OCI-LY7 (cell line): ENCODE results near the gene ADCY7. TPM values are rescaled to one million over a fixed set of nuclear protein-coding genes. Genes with fewer than 3 reads are reported as not detected.

Source experiments
- BruUV-seq: library from RNA; stranded (reverse); fragments of 400-500 nt; replicated peaks from 2 replicates; lab custom pipeline; 2021; lab: Mats Ljungman, UMichigan
- CTCF ChIA-PET: fragments of 300-600 bp; sonication (Branson Sonifier 250); formaldehyde crosslinking; loops from one replicate; lab custom pipeline; 2022; ENCODE audit warnings: antibody characterized with exemption; ENCODE audit not compliant: unreplicated experiment; lab: Charles Lee
- POLR2A ChIA-PET: fragments of 300-600 bp; sonication (Branson Sonifier 250); formaldehyde crosslinking; loops from one replicate; lab custom pipeline; 2022; ENCODE audit warnings: antibody characterized with exemption; lab: Charles Lee
- DNase-seq: peaks from one replicate; pipeline ENCODE4 v3.0.0-alpha.2; 2015; ENCODE audit warnings: low spot score
- H2AFZ ChIP-seq: fragments of 200-600 bp; sonication (generic), shearing (Covaris generic); 2 replicates; pipeline ENCODE4 v1.6.1; 2014; ENCODE audit warnings: mild to moderate bottlenecking, antibody characterized with exemption, low read length, moderate library complexity
- H3K27ac ChIP-seq: fragments of 200-600 bp; sonication (generic); 2 replicates; pipeline ENCODE4 v1.5.1; 2014; ENCODE audit warnings: mixed run types, low read depth, mild to moderate bottlenecking, moderate library complexity, low read length, inconsistent platforms; ENCODE audit not compliant: poor library complexity, severe bottlenecking
- H3K36me3 ChIP-seq: fragments of 200-600 bp; sonication (generic); 2 replicates; pipeline ENCODE4 v1.6.1; 2014; ENCODE audit warnings: mild to moderate bottlenecking, antibody characterized with exemption, low read length, moderate library complexity, mixed read lengths; ENCODE audit not compliant: insufficient read depth
- H3K4me1 ChIP-seq: fragments of 200-600 bp; sonication (generic); 2 replicates; pipeline ENCODE4 v1.5.1; 2014; ENCODE audit warnings: mild to moderate bottlenecking, low read length; ENCODE audit not compliant: insufficient read depth, poor library complexity, severe bottlenecking
- H3K4me2 ChIP-seq: fragments of 200-600 bp; sonication (generic); 2 replicates; pipeline ENCODE4 v1.6.1; 2014; ENCODE audit warnings: mild to moderate bottlenecking, low read length
- H3K4me3 ChIP-seq: fragments of 200-600 bp; sonication (generic); 2 replicates; pipeline ENCODE4 v1.5.1; 2014; ENCODE audit warnings: mild to moderate bottlenecking, low read depth, low read length; ENCODE audit not compliant: poor library complexity, severe bottlenecking
- H3K79me2 ChIP-seq: fragments of 200-600 bp; sonication (generic); 2 replicates; pipeline ENCODE4 v1.6.1; 2016; ENCODE audit warnings: low read depth, mild to moderate bottlenecking, low read length, moderate library complexity, mixed read lengths; ENCODE audit not compliant: insufficient read depth
- H3K9me2 ChIP-seq: fragments of 200-600 bp; sonication (generic); 2 replicates; pipeline ENCODE4 v1.6.1; 2016; ENCODE audit warnings: mild to moderate bottlenecking, low read length, mixed read lengths; ENCODE audit not compliant: insufficient read depth
- H3K9me3 ChIP-seq: fragments of 200-600 bp; sonication (generic); 2 replicates; pipeline ENCODE4 v1.6.1; 2014; ENCODE audit warnings: mild to moderate bottlenecking, mixed run types, low read length, mixed read lengths
- H4K20me1 ChIP-seq: fragments of 200-600 bp; sonication (generic); 2 replicates; pipeline ENCODE4 v1.6.1; 2014; ENCODE audit warnings: mild to moderate bottlenecking, antibody characterized with exemption, low read length, moderate library complexity, mixed read lengths; ENCODE audit not compliant: insufficient read depth
- EZH2phosphoT487 ChIP-seq: fragments of 200-600 bp; sonication (generic); IDR thresholded peaks from 2 replicates; pipeline ENCODE4 v1.6.1; 2018; ENCODE audit warnings: low read depth, borderline replicate concordance, mild to moderate bottlenecking, mixed run types, antibody characterized with exemption, low read length, moderate library complexity, mixed read lengths
- intact Hi-C: fragments of 100-400 bp; cut with micrococcal nuclease; formaldehyde crosslinking; loops from one replicate; pipeline ENCODE4 v1.10.0; 2022; ENCODE audit not compliant: unreplicated experiment
- total RNA-seq, 2 experiments: library from RNA; depleted of rRNA in 1 of 2; stranded (reverse); fragments of >200 nt in 1 of 2; shearing (Covaris generic) in 1 of 2; gene quantifications; 2 replicates each; pipeline ENCODE4 v1.2.3, GENCODE V29; 2014 to 2022
- TF ChIP-seq, protein P1 (sequence below): fragments of 200-600 bp; sonication (generic); conservative IDR thresholded peaks from 2 replicates; pipeline ENCODE4 v1.5.1; 2014; ENCODE audit warnings: mild to moderate bottlenecking, antibody characterized with exemption, low read length, moderate library complexity, mixed read lengths

Gene ADCY7
- total RNA-seq, 2 experiments from 2014 or later, result 49.9 to 77.7 TPM

GRCh38 chr16:50289950-50290764 is 23.8 kb downstream of the ADCY7 start:
- H3K9me2 ChIP-seq, result no peaks in the 10 kb centered on the region
- H3K79me2 ChIP-seq, result peaks cover 10% of the 10 kb centered on the region
- ChIA-PET CTCF (no interaction called here), POLR2A (interaction anchor here (1.3 kb wide), 1 partner anchor 15 kb away, joined by 8 read pairs; no protein-coding TSS in a partner anchor)
- intact Hi-C loops, result no loop called here
- no peak overlapping the region for H3K4me2 ChIP-seq
- no peak for DNase-seq
- H3K9me3 ChIP-seq, result no peaks in the 10 kb centered on the region
- BruUV-seq, result no TSS peak
- H3K4me1 ChIP-seq, result peaks cover 7% of the 10 kb centered on the region
- no peaks in the 10 kb centered on the region for H4K20me1 ChIP-seq
- TF ChIP-seq, protein P1, sequence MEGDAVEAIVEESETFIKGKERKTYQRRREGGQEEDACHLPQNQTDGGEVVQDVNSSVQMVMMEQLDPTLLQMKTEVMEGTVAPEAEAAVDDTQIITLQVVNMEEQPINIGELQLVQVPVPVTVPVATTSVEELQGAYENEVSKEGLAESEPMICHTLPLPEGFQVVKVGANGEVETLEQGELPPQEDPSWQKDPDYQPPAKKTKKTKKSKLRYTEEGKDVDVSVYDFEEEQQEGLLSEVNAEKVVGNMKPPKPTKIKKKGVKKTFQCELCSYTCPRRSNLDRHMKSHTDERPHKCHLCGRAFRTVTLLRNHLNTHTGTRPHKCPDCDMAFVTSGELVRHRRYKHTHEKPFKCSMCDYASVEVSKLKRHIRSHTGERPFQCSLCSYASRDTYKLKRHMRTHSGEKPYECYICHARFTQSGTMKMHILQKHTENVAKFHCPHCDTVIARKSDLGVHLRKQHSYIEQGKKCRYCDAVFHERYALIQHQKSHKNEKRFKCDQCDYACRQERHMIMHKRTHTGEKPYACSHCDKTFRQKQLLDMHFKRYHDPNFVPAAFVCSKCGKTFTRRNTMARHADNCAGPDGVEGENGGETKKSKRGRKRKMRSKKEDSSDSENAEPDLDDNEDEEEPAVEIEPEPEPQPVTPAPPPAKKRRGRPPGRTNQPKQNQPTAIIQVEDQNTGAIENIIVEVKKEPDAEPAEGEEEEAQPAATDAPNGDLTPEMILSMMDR, result no peak
- TF ChIP-seq EZH2phosphoT487, result no peak
- H3K27ac ChIP-seq, result no peak overlapping the region
- no peak overlapping the region for H2AFZ ChIP-seq
- peaks cover 82% of the 10 kb centered on the region for H3K36me3 ChIP-seq
- no peak overlapping the region for H3K4me3 ChIP-seq

DNA sequence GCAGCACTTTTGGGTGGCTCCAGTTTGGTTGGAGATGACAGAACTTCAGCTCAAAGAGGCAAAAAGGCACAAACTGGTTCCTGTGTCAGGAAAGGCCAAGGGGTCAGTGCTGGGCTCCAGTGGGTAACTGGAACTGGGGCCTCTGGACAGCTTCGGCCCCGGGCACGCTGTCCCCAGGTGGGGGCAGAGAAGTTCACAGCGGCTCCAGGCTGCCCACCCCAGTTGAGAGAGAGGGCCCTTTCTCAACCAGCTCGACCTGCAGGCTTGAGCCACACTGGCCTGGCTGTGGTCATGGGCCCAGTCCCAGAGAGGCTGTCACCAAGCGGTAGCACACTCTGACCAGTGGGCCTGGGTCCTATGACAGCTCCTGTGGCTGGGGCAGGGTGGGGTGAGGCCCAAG is 24.5 kb downstream of the ADCY7 start:
- TF ChIP-seq EZH2phosphoT487, result no peak
- TF ChIP-seq, protein P1, result no peak

More for the DNA sequence above, 24.5 kb downstream of the ADCY7 start:
- Histone ChIP-seq H2AFZ (no peak overlapping the region), H3K9me2 (no peaks in the 10 kb centered on the region), H3K36me3 (peaks cover 83% of the 10 kb centered on the region), H3K4me1 (no peaks in the 10 kb centered on the region), H3K9me3 (no peaks in the 10 kb centered on the region), H3K79me2 (peaks cover 3% of the 10 kb centered on the region), H3K27ac (no peak overlapping the region), H3K4me3 (no peak overlapping the region), H3K4me2 (no peak overlapping the region), H4K20me1 (no peaks in the 10 kb centered on the region)
- ChIA-PET CTCF (no interaction called here), POLR2A (no interaction called here)
- no peak for DNase-seq
- BruUV-seq, result no TSS peak
- intact Hi-C loops, result no loop called here
